ENCODE measurements around the gene IKBIP. TPM values are rescaled to one million over a fixed set of nuclear protein-coding genes. Genes with fewer than 3 reads are reported as not detected.
A peak's percentile ranks its signal among the peaks of the same experiment; 100 is the strongest.

IKBIP gene
- total RNA-seq, 4 donors from 2014 or later = 4.5 to 17.2 (median 10.2) TPM

- ATAC-seq = no peak
- Histone ChIP-seq H3K9me3 (no peaks in the 10 kb centered on the region), H3K4me3 (no peak overlapping the region), H3K27me3 (no peaks in the 10 kb centered on the region), H3K27ac (no peak overlapping the region), H3K36me3 (no peaks in the 10 kb centered on the region), H3K4me1 (no peaks in the 10 kb centered on the region)
- 82 to 83% methylated on average over 2 of the region's 2 CpGs for WGBS, 2 donors (ENCODE audit: low coverage in 1 of 2)
- no peak for TF ChIP-seq POLR2AphosphoS5 (IDR thresholded peaks at IDR 0.05)
- TF ChIP-seq EP300 (IDR thresholded peaks at IDR 0.05) = no peak
- no peak for TF ChIP-seq CTCF (IDR thresholded peaks at IDR 0.05)
- TF ChIP-seq POLR2A (IDR thresholded peaks at IDR 0.05) = no peak
Measured at GRCh38 chr12:98637068-98637467, 7.5 kb downstream of the IKBIP start.

GRCh38 chr12:98635657-98636323, 8.8 kb downstream of the IKBIP start:
- Histone ChIP-seq H3K27ac (no peak overlapping the region), H3K4me3 (no peak overlapping the region), H3K4me1 (no peaks in the 10 kb centered on the region), H3K36me3 (no peaks in the 10 kb centered on the region), H3K27me3 (no peaks in the 10 kb centered on the region), H3K9me3 (no peaks in the 10 kb centered on the region)
- TF ChIP-seq EP300 (IDR thresholded peaks at IDR 0.05) = no peak
- no peak for TF ChIP-seq CTCF (IDR thresholded peaks at IDR 0.05)
- TF ChIP-seq POLR2AphosphoS5 (IDR thresholded peaks at IDR 0.05) = no peak
- TF ChIP-seq POLR2A (IDR thresholded peaks at IDR 0.05) = no peak
- 38 to 75% methylated on average over 2 to 4 of the region's 4 CpGs for WGBS, 2 donors (ENCODE audit: low coverage in 1 of 2)
- ATAC-seq = no peak

GRCh38 chr12:98618952-98619351, 25.6 kb downstream of the IKBIP start:
- ATAC-seq = peak; percentile 79
- WGBS, 2 donors (ENCODE audit: low coverage in 1 of 2) = 73 to 78% methylated on average over 4 of the region's 4 CpGs
- TF ChIP-seq EP300 (IDR thresholded peaks at IDR 0.05) (no peak), POLR2AphosphoS5 (IDR thresholded peaks at IDR 0.05) (peak; percentile 9), CTCF (IDR thresholded peaks at IDR 0.05) (no peak), POLR2A (IDR thresholded peaks at IDR 0.05) (no peak)
- no peak overlapping the region for H3K27ac ChIP-seq
- no peaks in the 10 kb centered on the region for H3K27me3 ChIP-seq
- H3K4me3 ChIP-seq = no peak overlapping the region
- no peaks in the 10 kb centered on the region for H3K4me1 ChIP-seq
- H3K36me3 ChIP-seq = no peaks in the 10 kb centered on the region
- H3K9me3 ChIP-seq = no peaks in the 10 kb centered on the region

GRCh38 chr12:98612696-98613334, 31.8 kb downstream of the IKBIP start:
- no peak for ATAC-seq
- 53 to 74% methylated on average over 4 to 5 of the region's 5 CpGs for WGBS, 2 donors (ENCODE audit: low coverage in 1 of 2)
- TF ChIP-seq EP300 (IDR thresholded peaks at IDR 0.05) = no peak
- TF ChIP-seq POLR2A (IDR thresholded peaks at IDR 0.05) = no peak
- TF ChIP-seq CTCF (IDR thresholded peaks at IDR 0.05) = no peak
- no peak for TF ChIP-seq POLR2AphosphoS5 (IDR thresholded peaks at IDR 0.05)

GRCh38 chr12:98610596-98610995, 34.0 kb downstream of the IKBIP start:
- H3K27me3 ChIP-seq = no peaks in the 10 kb centered on the region
- no peak for ATAC-seq
- H3K4me3 ChIP-seq = no peak overlapping the region
- H3K36me3 ChIP-seq = peaks cover 0 to under 1% of the 10 kb centered on the region in 2 donors
- TF ChIP-seq POLR2A (IDR thresholded peaks at IDR 0.05) (no peak), POLR2AphosphoS5 (IDR thresholded peaks at IDR 0.05) (no peak), CTCF (IDR thresholded peaks at IDR 0.05) (no peak), EP300 (IDR thresholded peaks at IDR 0.05) (no peak)
- no peaks in the 10 kb centered on the region for H3K9me3 ChIP-seq
- WGBS, 2 donors (ENCODE audit: low coverage in 1 of 2) = 100% methylated on average over 2 of the region's 2 CpGs; no CpG with 5 or more reads in 1 of the 2 donors
- no peaks in the 10 kb centered on the region for H3K4me1 ChIP-seq
- H3K27ac ChIP-seq = no peak overlapping the region

More at GRCh38 chr12:98612696-98613334, 31.8 kb downstream of the IKBIP start:
- H3K4me3 ChIP-seq = no peak overlapping the region
- no peaks in the 10 kb centered on the region for H3K27me3 ChIP-seq
- no peaks in the 10 kb centered on the region for H3K4me1 ChIP-seq
- no peaks in the 10 kb centered on the region for H3K36me3 ChIP-seq
- H3K27ac ChIP-seq = no peak overlapping the region
- H3K9me3 ChIP-seq = no peaks in the 10 kb centered on the region

Measured in gastroesophageal sphincter (tissue), 4 donors.